Mesenchymal stem cell (in vitro differentiated cells and primary cell): ENCODE measurements around the gene AIP.

ENCODE experiments used
- DNase-seq: peaks from one replicate; pipeline ENCODE4 v3.0.0-alpha.2; 2013
- H2AFZ ChIP-seq: one replicate; pipeline ENCODE4 v1.6.1; 2013; ENCODE audit warnings: low read depth, mild to moderate bottlenecking, control low read depth, inconsistent platforms, low read length, moderate library complexity
- H2AK5ac ChIP-seq: 2 replicates; pipeline ENCODE4 v1.6.1; 2013; ENCODE audit warnings: low read length, moderate library complexity, mild to moderate bottlenecking, inconsistent platforms; ENCODE audit not compliant: severe bottlenecking
- H2BK120ac ChIP-seq: one replicate; pipeline ENCODE4 v1.6.1; 2013; ENCODE audit warnings: low read depth, mild to moderate bottlenecking, inconsistent platforms, low read length, moderate library complexity
- H2BK12ac ChIP-seq, 2 experiments: one replicate each; pipeline ENCODE4 v1.6.1; 2013; ENCODE audit warnings: inconsistent platforms in 2 of 2, low read length in 2 of 2, mild to moderate bottlenecking in 2 of 2, moderate library complexity in 2 of 2, control low read depth in 1 of 2
- H2BK15ac ChIP-seq: one replicate; pipeline ENCODE4 v1.6.1; 2013; ENCODE audit warnings: mild to moderate bottlenecking, low read depth, inconsistent platforms; ENCODE audit not compliant: poor library complexity, severe bottlenecking
- H2BK5ac ChIP-seq: 2 replicates; pipeline ENCODE4 v1.6.1; 2013; ENCODE audit warnings: low read depth, mild to moderate bottlenecking, low read length, control low read depth, inconsistent platforms; ENCODE audit not compliant: poor library complexity, severe bottlenecking
- H3K14ac ChIP-seq, 2 experiments: one replicate each; pipeline ENCODE4 v1.6.1; 2013; ENCODE audit warnings: inconsistent platforms in 2 of 2, low read length in 2 of 2, control low read depth in 1 of 2, mild to moderate bottlenecking in 1 of 2, moderate library complexity in 1 of 2
- H3K18ac ChIP-seq, 2 experiments: one replicate each; pipeline ENCODE4 v1.6.1; 2013; ENCODE audit warnings: inconsistent platforms in 2 of 2, low read length in 2 of 2, control low read depth in 1 of 2, low read depth in 1 of 2, mild to moderate bottlenecking in 1 of 2
- H3K23ac ChIP-seq, 2 experiments: one replicate each; pipeline ENCODE4 v1.6.1; 2013; ENCODE audit warnings: inconsistent platforms in 2 of 2, low read length in 2 of 2, mild to moderate bottlenecking in 2 of 2, moderate library complexity in 2 of 2, control low read depth in 1 of 2
- H3K27ac ChIP-seq: 2 replicates; pipeline ENCODE4 v1.5.1; 2013; ENCODE audit warnings: mild to moderate bottlenecking, moderate library complexity, low read length, control low read depth, inconsistent platforms; ENCODE audit not compliant: poor library complexity, severe bottlenecking
- H3K27me3 ChIP-seq, 2 experiments: 2 replicates each; pipeline versions ENCODE4 v1.6.1 to v1.7.0; 2013; ENCODE audit warnings: low read length in 2 of 2, mild to moderate bottlenecking in 2 of 2, moderate library complexity in 2 of 2, control low read depth in 1 of 2, inconsistent platforms in 1 of 2; ENCODE audit not compliant: control insufficient read depth in 1 of 2, insufficient read depth in 1 of 2
- H3K36me3 ChIP-seq, 2 experiments: 2 replicates each; pipeline versions ENCODE4 v1.6.1 to v1.7.0; 2013; ENCODE audit warnings: low read length in 2 of 2, control low read depth in 1 of 2, inconsistent platforms in 1 of 2, low read depth in 1 of 2, mild to moderate bottlenecking in 1 of 2; ENCODE audit not compliant: insufficient read depth in 2 of 2, control insufficient read depth in 1 of 2
- H3K4ac ChIP-seq, 2 experiments: one replicate each; pipeline ENCODE4 v1.6.1; 2013; ENCODE audit warnings: inconsistent platforms in 2 of 2, low read length in 2 of 2, mild to moderate bottlenecking in 2 of 2, moderate library complexity in 2 of 2, control low read depth in 1 of 2, low read depth in 1 of 2
- H3K4me1 ChIP-seq: 2 replicates; pipeline ENCODE4 v1.6.1; 2013; ENCODE audit warnings: low read depth, low read length, control low read depth; ENCODE audit not compliant: control insufficient read depth, insufficient read depth
- H3K4me2 ChIP-seq: 2 replicates; pipeline ENCODE4 v1.6.1; 2013; ENCODE audit warnings: low read length, mild to moderate bottlenecking, inconsistent platforms; ENCODE audit not compliant: poor library complexity, severe bottlenecking
- H3K4me3 ChIP-seq, 2 experiments: 2 replicates each; pipeline versions ENCODE4 v1.5.1 to v1.7.0; 2013; ENCODE audit warnings: low read length in 2 of 2, mild to moderate bottlenecking in 2 of 2, control low read depth in 1 of 2, low read depth in 1 of 2; ENCODE audit not compliant: insufficient read depth in 1 of 2
- H3K79me1 ChIP-seq: replicated peaks from 2 replicates; pipeline ENCODE4 v1.6.1; 2013; ENCODE audit warnings: mild to moderate bottlenecking, control low read depth, low read length, inconsistent platforms; ENCODE audit not compliant: poor library complexity, severe bottlenecking
- H3K9ac ChIP-seq: 2 replicates; pipeline ENCODE4 v1.7.0; 2013; ENCODE audit warnings: mild to moderate bottlenecking, low read length, moderate library complexity
- H3K9me3 ChIP-seq: 2 replicates; pipeline ENCODE4 v1.7.0; 2013; ENCODE audit warnings: mild to moderate bottlenecking, low read length; ENCODE audit not compliant: control insufficient read depth
- H4K8ac ChIP-seq: one replicate; pipeline ENCODE4 v1.6.1; 2013; ENCODE audit warnings: inconsistent platforms, mild to moderate bottlenecking, low read length, moderate library complexity
- H4K91ac ChIP-seq: one replicate; pipeline ENCODE4 v1.6.1; 2013; ENCODE audit warnings: mild to moderate bottlenecking, low read length, inconsistent platforms
- WGBS: methylation state at CpG from one replicate; pipeline ENCODE4 v1.1.7; 2013; ENCODE audit warnings: mixed read lengths; 5-methylcytosine and 5-hydroxymethylcytosine counted together

AIP gene

DNA sequence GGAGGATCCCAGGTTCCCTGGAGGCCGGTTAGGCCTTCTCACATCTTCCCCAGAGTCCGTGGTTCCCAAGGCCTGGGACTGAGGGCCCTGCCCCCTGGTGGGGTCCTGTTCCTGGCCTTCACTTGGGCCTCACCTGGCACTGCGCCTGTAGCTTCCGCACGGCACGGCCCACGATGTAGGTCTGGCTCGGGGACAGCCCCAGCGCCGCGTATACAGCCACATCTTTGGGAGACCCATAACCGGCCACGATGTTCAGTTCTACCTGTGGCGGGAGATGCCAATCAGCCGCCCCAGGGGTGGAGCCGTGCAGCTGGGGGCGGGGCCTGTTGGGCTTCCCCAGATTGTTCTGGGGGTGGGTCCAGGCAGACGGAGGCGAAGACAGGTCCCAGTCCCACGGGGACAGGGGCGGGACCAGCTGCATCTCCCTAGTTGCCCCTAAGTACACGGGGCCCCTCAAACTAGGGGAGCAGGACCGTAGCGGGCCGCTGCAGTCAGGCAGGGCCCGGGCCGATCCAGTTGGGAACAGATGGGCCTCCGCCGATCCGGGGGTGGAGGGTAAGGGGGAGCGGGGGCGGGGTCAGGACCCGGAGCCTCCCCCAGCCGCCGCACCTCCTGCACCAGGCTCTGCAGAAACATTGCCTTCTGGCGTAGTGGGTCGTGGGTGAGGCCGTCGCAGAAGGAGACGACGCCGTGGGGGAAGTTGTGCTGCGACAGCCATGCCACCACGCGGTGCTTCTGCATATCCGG lies 10.1 kb downstream of the AIP start:
- Histone ChIP-seq H2BK15ac (no peak overlapping the region), H3K4me2 (no peak overlapping the region), H2AK5ac (no peak overlapping the region), H3K4me3 (no peak overlapping the region), H3K23ac (no peak overlapping the region), H3K18ac (no peak overlapping the region), H3K14ac (no peak overlapping the region), H3K9me3 (no peaks in the 10 kb centered on the region), H3K79me1 (peaks cover 40% of the 10 kb centered on the region), H4K91ac (no peak overlapping the region), H2BK12ac (no peak overlapping the region), H3K4me1 (peaks cover 17% of the 10 kb centered on the region), H4K8ac (no peak overlapping the region), H2BK120ac (no peak overlapping the region), H3K4ac (no peak overlapping the region), H2BK5ac (no peak overlapping the region), H3K27ac (no peak overlapping the region), H3K9ac (no peak overlapping the region), H2AFZ (no peak overlapping the region), H3K36me3 (peaks cover 30 to 95% of the 10 kb centered on the region in 2 experiments), H3K27me3 (no peaks in the 10 kb centered on the region)
- WGBS: 93% methylated on average over 45 of the region's 46 CpGs
- DNase-seq: no peak

DNA sequence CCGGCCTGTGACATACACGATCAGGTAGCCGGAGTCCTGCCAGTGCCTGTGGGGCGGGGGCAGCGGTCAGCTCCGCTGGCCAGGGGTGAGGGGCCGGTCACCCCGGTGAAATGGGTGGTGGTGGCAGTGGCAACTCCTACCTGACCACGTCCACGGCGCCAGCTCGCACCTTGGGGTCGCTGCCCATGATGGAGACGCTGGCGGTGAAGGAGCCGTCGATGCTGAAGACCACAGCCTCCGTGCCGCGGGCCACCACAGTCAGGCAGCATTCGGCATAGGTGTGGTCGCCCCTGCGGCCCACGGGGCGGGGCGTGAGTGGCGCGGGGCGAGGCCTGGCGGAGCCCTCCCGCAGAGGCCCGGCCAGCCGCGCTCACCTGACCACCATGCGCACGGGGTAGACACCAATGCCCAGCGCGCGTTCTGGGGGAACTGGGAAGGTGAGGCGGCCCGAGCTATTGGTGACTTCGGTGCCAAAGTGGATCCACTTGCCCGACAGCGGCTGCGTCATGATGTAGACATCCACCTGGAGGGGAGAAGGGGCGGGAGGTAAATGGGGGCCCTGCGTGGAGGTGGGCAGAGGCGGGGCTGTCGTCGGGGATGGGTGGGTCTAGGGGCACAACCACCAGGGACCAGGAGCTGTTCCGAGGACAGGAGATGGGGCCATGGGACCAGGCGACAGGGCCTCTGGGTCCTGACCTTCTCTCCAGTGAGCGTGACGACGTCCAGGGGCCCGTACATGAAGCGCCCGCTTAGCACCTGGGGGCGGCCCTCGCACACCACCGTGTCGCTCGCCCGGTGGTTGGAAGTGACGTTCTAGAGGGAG lies 10.9 kb downstream of the AIP start:
- Histone ChIP-seq H3K27me3 (no peaks in the 10 kb centered on the region), H3K4me3 (no peak overlapping the region), H3K23ac (no peak overlapping the region), H2BK120ac (no peak overlapping the region), H3K18ac (no peak overlapping the region), H3K14ac (no peak overlapping the region), H4K8ac (no peak overlapping the region), H3K4ac (no peak overlapping the region), H2BK12ac (no peak overlapping the region), H3K9me3 (no peaks in the 10 kb centered on the region), H3K79me1 (peaks cover 45% of the 10 kb centered on the region), H3K4me1 (peaks cover 22% of the 10 kb centered on the region), H3K27ac (no peak overlapping the region), H2AK5ac (no peak overlapping the region), H2BK15ac (no peak overlapping the region), H2BK5ac (no peak overlapping the region), H3K4me2 (no peak overlapping the region), H4K91ac (no peak overlapping the region), H3K9ac (no peak overlapping the region), H3K36me3 (peaks cover 27 to 98% of the 10 kb centered on the region in 2 experiments), H2AFZ (no peak overlapping the region)
- WGBS: 97% methylated on average over 63 of the region's 65 CpGs
- no peak for DNase-seq

DNA sequence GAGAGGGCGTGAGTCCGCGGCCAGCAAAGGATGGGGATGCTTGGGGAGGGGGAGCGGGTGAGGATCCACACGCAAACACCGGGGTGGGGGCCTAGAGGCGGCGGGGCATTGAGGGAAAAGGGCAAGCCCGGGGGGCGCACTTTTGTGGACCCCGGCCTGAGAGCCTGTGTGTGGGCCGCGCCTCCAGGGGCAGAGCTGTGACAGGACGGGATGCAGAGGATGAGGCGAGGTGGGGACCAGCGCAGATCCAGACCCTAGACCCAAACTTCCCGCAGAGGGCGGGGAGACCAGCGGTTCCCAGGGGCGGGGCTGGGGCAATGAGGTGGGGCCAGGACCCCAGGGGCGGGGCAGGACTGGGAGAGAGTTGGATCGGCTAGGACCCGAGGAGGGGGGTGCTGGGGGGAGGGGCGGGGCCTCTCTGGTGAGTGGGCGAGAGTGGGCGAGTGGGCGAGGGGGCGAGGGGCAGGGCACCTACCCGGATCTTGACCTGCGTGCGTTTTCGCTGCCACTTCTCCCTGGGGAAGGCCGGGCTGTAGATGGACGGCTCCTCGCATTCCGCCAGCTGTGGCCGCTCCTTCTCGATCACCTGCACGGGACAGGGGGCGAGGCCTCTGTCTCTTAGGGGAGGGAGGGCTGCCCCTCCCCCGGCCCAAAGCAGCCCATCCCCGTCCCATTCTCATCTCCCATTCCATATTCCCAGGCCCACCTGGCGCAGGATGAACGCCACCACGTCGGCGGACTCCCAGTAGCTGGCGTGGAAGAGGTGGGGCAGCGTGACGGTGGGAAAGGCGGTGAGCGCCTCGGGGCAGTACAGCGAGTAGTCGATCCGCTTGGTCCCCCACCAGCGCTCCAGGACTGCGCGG lies 11.8 kb downstream of the AIP start:
- H3K4me3 ChIP-seq: no peak overlapping the region
- no peak overlapping the region for H2BK12ac ChIP-seq
- H3K79me1 ChIP-seq: peaks cover 51% of the 10 kb centered on the region
- H3K4me1 ChIP-seq: peaks cover 22% of the 10 kb centered on the region
- H3K18ac ChIP-seq: no peak overlapping the region
- H3K4ac ChIP-seq: no peak overlapping the region
- no peak overlapping the region for H3K4me2 ChIP-seq
- no peak overlapping the region for H3K14ac ChIP-seq
- H2BK5ac ChIP-seq: no peak overlapping the region
- no peak overlapping the region for H4K8ac ChIP-seq
- H3K9me3 ChIP-seq: no peaks in the 10 kb centered on the region
- H3K23ac ChIP-seq: no peak overlapping the region
- no peak overlapping the region for H2BK15ac ChIP-seq
- H2AK5ac ChIP-seq: no peak overlapping the region
- no peak overlapping the region for H3K9ac ChIP-seq
- H3K27me3 ChIP-seq: no peaks in the 10 kb centered on the region
- no peak for DNase-seq
- no peak overlapping the region for H2AFZ ChIP-seq
- H2BK120ac ChIP-seq: no peak overlapping the region
- no peak overlapping the region for H4K91ac ChIP-seq
- 93% methylated on average over 55 of the region's 59 CpGs for WGBS
- H3K27ac ChIP-seq: no peak overlapping the region
- peaks cover 27 to 97% of the 10 kb centered on the region in 2 experiments for H3K36me3 ChIP-seq
